ENCODE data around the gene ELK4.
"Not testable (repeated sequence)": the region's sequence is repeated elsewhere in the genome, so short reads cannot be mapped to it uniquely, and the experiment has no call there.

The ELK4 gene

DNA sequence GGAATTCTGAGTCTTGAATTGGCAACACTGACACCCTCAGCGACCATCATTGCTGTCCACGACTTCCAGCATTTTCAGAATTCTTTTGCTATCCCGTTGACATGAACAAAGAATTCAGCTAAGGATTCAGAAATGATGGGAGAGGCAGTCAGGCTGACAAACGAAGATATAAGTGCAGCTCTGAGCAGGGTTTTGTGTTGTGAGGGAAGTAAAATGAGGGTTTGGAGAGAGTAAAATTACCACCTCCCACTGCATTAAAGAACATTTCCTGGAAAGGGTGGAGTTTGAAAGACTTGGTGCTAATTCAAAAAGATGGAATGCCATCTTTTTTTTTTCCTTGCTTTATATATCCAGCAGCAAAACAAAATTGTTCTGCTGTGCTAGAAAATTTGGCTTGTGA lies 4.9 kb upstream of the ELK4 start:
- Histone ChIP-seq H3K4me1 (ENCODE audit: control insufficient read depth, insufficient read depth, low read length) (no peaks in the 10 kb centered on the region), H3K4me3 (ENCODE audit: low read depth, low read length) (no peak overlapping the region), H3K9ac (ENCODE audit: low read depth, low read length) (no peak overlapping the region), H3K9me3 (ENCODE audit: control insufficient read depth, insufficient read depth, low read length) (no peaks in the 10 kb centered on the region), H3K36me3 (ENCODE audit: control insufficient read depth, insufficient read depth, low read length) (no peaks in the 10 kb centered on the region), H3K27me3 (ENCODE audit: control insufficient read depth, insufficient read depth, low read length) (peaks cover 2% of the 10 kb centered on the region)

GRCh38 chr1:205636138-205636530 lies 4.3 kb upstream of the ELK4 start:
- H3K36me3 ChIP-seq (ENCODE audit: control insufficient read depth, insufficient read depth, low read length); H3K9ac ChIP-seq (ENCODE audit: low read depth, low read length); H3K4me1 ChIP-seq (ENCODE audit: control insufficient read depth, insufficient read depth, low read length); H3K27me3 ChIP-seq (ENCODE audit: control insufficient read depth, insufficient read depth, low read length); H3K4me3 ChIP-seq (ENCODE audit: low read depth, low read length); H3K9me3 ChIP-seq (ENCODE audit: control insufficient read depth, insufficient read depth, low read length): not testable (repeated sequence)

DNA sequence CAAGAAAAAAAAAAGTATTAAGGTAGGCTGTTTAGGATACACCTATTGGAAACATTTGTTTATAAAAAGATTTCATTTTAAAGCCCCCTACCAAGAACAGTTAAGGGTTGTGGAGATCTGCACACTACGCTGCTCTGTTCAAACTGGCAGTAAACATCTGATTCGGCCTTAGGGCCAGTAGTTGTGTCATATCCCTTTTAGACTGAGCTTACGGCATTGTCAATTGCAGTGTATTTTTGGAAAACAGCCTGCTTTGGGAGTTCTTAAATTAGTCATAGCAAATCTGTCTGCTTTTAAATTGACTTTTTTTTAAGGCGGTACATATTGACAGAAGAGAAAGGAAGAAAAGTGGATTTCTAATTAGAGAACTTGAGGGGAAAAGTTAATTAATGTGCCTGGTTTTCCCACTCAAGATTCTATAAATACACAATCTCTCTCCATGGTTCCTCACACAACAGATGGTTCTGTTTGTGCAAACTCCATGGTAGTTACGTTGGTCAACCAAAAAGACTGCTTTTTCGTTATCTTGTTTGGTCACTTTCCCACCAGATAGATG lies 1.7 kb upstream of the ELK4 start:
- no peaks in the 10 kb centered on the region for H3K9me3 ChIP-seq (ENCODE audit: control insufficient read depth, insufficient read depth, low read length)
- H3K9ac ChIP-seq (ENCODE audit: low read depth, low read length) = no peak overlapping the region
- H3K4me1 ChIP-seq (ENCODE audit: control insufficient read depth, insufficient read depth, low read length) = peaks cover 6% of the 10 kb centered on the region

DNA sequence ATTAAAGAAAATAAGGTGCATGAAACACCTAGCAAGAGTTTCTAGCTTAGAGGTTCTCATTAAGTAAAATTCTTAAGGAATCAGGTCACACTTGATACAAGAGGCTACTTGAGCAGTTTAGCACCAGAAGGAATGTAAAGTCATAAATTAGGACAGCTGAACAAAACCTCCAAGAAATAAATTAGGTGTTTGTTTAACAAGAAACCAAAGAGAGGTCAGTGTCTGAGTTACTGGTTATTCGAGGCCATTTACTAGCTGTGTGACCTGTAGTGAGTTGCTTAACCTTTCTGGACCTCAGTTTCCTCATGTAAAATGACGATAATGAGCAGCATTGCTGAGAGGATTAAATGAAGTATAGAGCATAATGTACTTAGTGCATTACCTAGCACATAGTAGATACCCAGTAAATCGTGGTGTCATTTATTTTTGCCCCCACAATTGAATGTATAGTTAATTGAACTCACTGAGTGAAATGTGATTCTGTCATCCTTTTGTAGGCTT lies 908 bp upstream of the ELK4 start:
- H3K9me3 ChIP-seq (ENCODE audit: control insufficient read depth, insufficient read depth, low read length) = no peaks in the 10 kb centered on the region
- peaks cover 2% of the 10 kb centered on the region for H3K27me3 ChIP-seq (ENCODE audit: control insufficient read depth, insufficient read depth, low read length)
- H3K4me3 ChIP-seq (ENCODE audit: low read depth, low read length) = peak overlapping the region; percentile 94
- H3K9ac ChIP-seq (ENCODE audit: low read depth, low read length) = no peak overlapping the region
- H3K4me1 ChIP-seq (ENCODE audit: control insufficient read depth, insufficient read depth, low read length) = peaks cover 7% of the 10 kb centered on the region
- H3K36me3 ChIP-seq (ENCODE audit: control insufficient read depth, insufficient read depth, low read length) = no peaks in the 10 kb centered on the region

More for the DNA sequence above, 1.7 kb upstream of the ELK4 start:
- no peak overlapping the region for H3K4me3 ChIP-seq (ENCODE audit: low read depth, low read length)
- H3K27me3 ChIP-seq (ENCODE audit: control insufficient read depth, insufficient read depth, low read length) = peaks cover 2% of the 10 kb centered on the region
- no peaks in the 10 kb centered on the region for H3K36me3 ChIP-seq (ENCODE audit: control insufficient read depth, insufficient read depth, low read length)

GRCh38 chr1:205631010-205631767 lies 622 bp downstream of the ELK4 start:
- no peaks in the 10 kb centered on the region for H3K36me3 ChIP-seq (ENCODE audit: control insufficient read depth, insufficient read depth, low read length)
- peak overlapping the region; percentile 91 for H3K9ac ChIP-seq (ENCODE audit: low read depth, low read length)
- peaks cover 2% of the 10 kb centered on the region for H3K27me3 ChIP-seq (ENCODE audit: control insufficient read depth, insufficient read depth, low read length)
- H3K4me1 ChIP-seq (ENCODE audit: control insufficient read depth, insufficient read depth, low read length) = peaks cover 7% of the 10 kb centered on the region
- peak overlapping the region; percentile 94 for H3K4me3 ChIP-seq (ENCODE audit: low read depth, low read length)
- no peaks in the 10 kb centered on the region for H3K9me3 ChIP-seq (ENCODE audit: control insufficient read depth, insufficient read depth, low read length)

- no peaks in the 10 kb centered on the region for H3K9me3 ChIP-seq (ENCODE audit: control insufficient read depth, insufficient read depth, low read length)
- peaks cover 7% of the 10 kb centered on the region for H3K4me1 ChIP-seq (ENCODE audit: control insufficient read depth, insufficient read depth, low read length)
- peaks cover 2% of the 10 kb centered on the region for H3K27me3 ChIP-seq (ENCODE audit: control insufficient read depth, insufficient read depth, low read length)
- H3K36me3 ChIP-seq (ENCODE audit: control insufficient read depth, insufficient read depth, low read length) = no peaks in the 10 kb centered on the region
- H3K9ac ChIP-seq (ENCODE audit: low read depth, low read length) = peak overlapping the region; percentile 91
- peak overlapping the region; percentile 94 for H3K4me3 ChIP-seq (ENCODE audit: low read depth, low read length)
Measured at GRCh38 chr1:205630651-205631009, 1.2 kb downstream of the ELK4 start.

DNA sequence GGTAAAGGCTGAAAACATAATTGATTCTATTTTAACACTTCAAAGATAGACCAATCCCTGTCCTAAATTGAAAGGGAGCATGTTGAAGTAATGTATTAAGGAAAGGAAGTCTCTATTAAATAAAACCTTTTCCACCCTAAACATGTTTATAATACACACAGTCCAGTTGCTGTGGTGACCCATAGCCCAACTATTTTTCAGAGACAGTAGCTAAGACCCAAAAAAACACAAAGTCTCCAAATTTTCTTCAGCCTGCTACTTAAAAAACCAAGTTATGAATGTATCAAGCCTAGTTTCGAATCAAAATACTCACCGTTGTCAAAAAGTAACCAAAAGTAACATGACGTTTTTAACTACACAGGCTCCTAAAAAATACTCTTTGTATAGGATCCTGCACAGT lies 1.6 kb downstream of the ELK4 start:
- no peak overlapping the region for H3K9ac ChIP-seq (ENCODE audit: low read depth, low read length)
- peaks cover 7% of the 10 kb centered on the region for H3K4me1 ChIP-seq (ENCODE audit: control insufficient read depth, insufficient read depth, low read length)
- H3K27me3 ChIP-seq (ENCODE audit: control insufficient read depth, insufficient read depth, low read length) = peaks cover 2% of the 10 kb centered on the region
- H3K36me3 ChIP-seq (ENCODE audit: control insufficient read depth, insufficient read depth, low read length) = no peaks in the 10 kb centered on the region
- no peaks in the 10 kb centered on the region for H3K9me3 ChIP-seq (ENCODE audit: control insufficient read depth, insufficient read depth, low read length)
- H3K4me3 ChIP-seq (ENCODE audit: low read depth, low read length) = peak overlapping the region; percentile 94

GRCh38 chr1:205629751-205630150 lies 2.1 kb downstream of the ELK4 start:
- H3K9ac ChIP-seq (ENCODE audit: low read depth, low read length) = no peak overlapping the region
- H3K4me3 ChIP-seq (ENCODE audit: low read depth, low read length) = no peak overlapping the region
- peaks cover 2% of the 10 kb centered on the region for H3K27me3 ChIP-seq (ENCODE audit: control insufficient read depth, insufficient read depth, low read length)
- peaks cover 7% of the 10 kb centered on the region for H3K4me1 ChIP-seq (ENCODE audit: control insufficient read depth, insufficient read depth, low read length)
- H3K36me3 ChIP-seq (ENCODE audit: control insufficient read depth, insufficient read depth, low read length) = no peaks in the 10 kb centered on the region
- H3K9me3 ChIP-seq (ENCODE audit: control insufficient read depth, insufficient read depth, low read length) = no peaks in the 10 kb centered on the region

- no peaks in the 10 kb centered on the region for H3K27me3 ChIP-seq (ENCODE audit: control insufficient read depth, insufficient read depth, low read length)
- peaks cover 6% of the 10 kb centered on the region for H3K36me3 ChIP-seq (ENCODE audit: control insufficient read depth, insufficient read depth, low read length)
- peaks cover 7% of the 10 kb centered on the region for H3K4me1 ChIP-seq (ENCODE audit: control insufficient read depth, insufficient read depth, low read length)
- H3K4me3 ChIP-seq (ENCODE audit: low read depth, low read length) = no peak overlapping the region
- no peaks in the 10 kb centered on the region for H3K9me3 ChIP-seq (ENCODE audit: control insufficient read depth, insufficient read depth, low read length)
- H3K9ac ChIP-seq (ENCODE audit: low read depth, low read length) = no peak overlapping the region
Measured at GRCh38 chr1:205627956-205628355, 3.9 kb downstream of the ELK4 start.

- H3K27me3 ChIP-seq (ENCODE audit: control insufficient read depth, insufficient read depth, low read length) = no peaks in the 10 kb centered on the region
- no peak overlapping the region for H3K4me3 ChIP-seq (ENCODE audit: low read depth, low read length)
- H3K9me3 ChIP-seq (ENCODE audit: control insufficient read depth, insufficient read depth, low read length) = no peaks in the 10 kb centered on the region
- H3K4me1 ChIP-seq (ENCODE audit: control insufficient read depth, insufficient read depth, low read length) = peaks cover 7% of the 10 kb centered on the region
- no peak overlapping the region for H3K9ac ChIP-seq (ENCODE audit: low read depth, low read length)
- H3K36me3 ChIP-seq (ENCODE audit: control insufficient read depth, insufficient read depth, low read length) = peaks cover 10% of the 10 kb centered on the region
Measured at GRCh38 chr1:205626216-205626615, 5.6 kb downstream of the ELK4 start.

- Histone ChIP-seq H3K4me1 (ENCODE audit: control insufficient read depth, insufficient read depth, low read length) (peaks cover 3% of the 10 kb centered on the region), H3K36me3 (ENCODE audit: control insufficient read depth, insufficient read depth, low read length) (peaks cover 19% of the 10 kb centered on the region), H3K27me3 (ENCODE audit: control insufficient read depth, insufficient read depth, low read length) (no peaks in the 10 kb centered on the region), H3K9me3 (ENCODE audit: control insufficient read depth, insufficient read depth, low read length) (no peaks in the 10 kb centered on the region), H3K9ac (ENCODE audit: low read depth, low read length) (no peak overlapping the region), H3K4me3 (ENCODE audit: low read depth, low read length) (no peak overlapping the region)
Measured at GRCh38 chr1:205623646-205624045, 8.2 kb downstream of the ELK4 start.

- Histone ChIP-seq H3K9ac (ENCODE audit: low read depth, low read length) (no peak overlapping the region), H3K36me3 (ENCODE audit: control insufficient read depth, insufficient read depth, low read length) (peaks cover 22% of the 10 kb centered on the region), H3K4me1 (ENCODE audit: control insufficient read depth, insufficient read depth, low read length) (no peaks in the 10 kb centered on the region), H3K9me3 (ENCODE audit: control insufficient read depth, insufficient read depth, low read length) (no peaks in the 10 kb centered on the region), H3K4me3 (ENCODE audit: low read depth, low read length) (no peak overlapping the region), H3K27me3 (ENCODE audit: control insufficient read depth, insufficient read depth, low read length) (no peaks in the 10 kb centered on the region)
Measured at GRCh38 chr1:205620269-205620668, 11.5 kb downstream of the ELK4 start.
